Stomach (tissue), 9 donors: ENCODE measurements around the gene IREB2. TPM values are rescaled to one million over a fixed set of nuclear protein-coding genes. Genes with fewer than 3 reads are reported as not detected.
A peak's percentile ranks its signal among the peaks of the same experiment; 100 is the strongest.

Experiments
- DNase-seq, 2 donors: peaks; one replicate each; pipeline versions ENCODE4 v3.0.0 to v3.0.0-alpha.2; 2013 to 2019
- H3K27ac ChIP-seq, 5 donors: fragments of 200-600 bp in 4 of 5; sonication (generic) in 4 of 5; one replicate each; pipeline ENCODE4 v1.5.1; 2013 to 2019; ENCODE audit warnings: mild to moderate bottlenecking in 1 of 5, moderate library complexity in 1 of 5
- H3K27me3 ChIP-seq, 3 donors: fragments of 200-600 bp; sonication (generic); one replicate each; pipeline ENCODE4 v1.5.1; 2017 to 2019; ENCODE audit warnings: mixed run types in 1 of 3
- H3K36me3 ChIP-seq, 4 donors: fragments of 200-600 bp; sonication (generic); 1 replicate in 3 of 4; 2 replicates in 1 of 4; pipeline ENCODE4 v1.5.1; 2016 to 2019
- H3K4me1 ChIP-seq, 4 donors: fragments of 200-600 bp; sonication (generic); one replicate each; pipeline ENCODE4 v1.5.1; 2016 to 2019
- H3K4me3 ChIP-seq, 4 donors: fragments of 200-600 bp; sonication (generic) in 3 of 4; one replicate each; pipeline ENCODE4 v1.5.1; 2016 to 2019; ENCODE audit warnings: mild to moderate bottlenecking in 1 of 4
- H3K9me3 ChIP-seq, 4 donors: fragments of 200-600 bp; sonication (generic); one replicate each; pipeline ENCODE4 v1.5.1; 2016 to 2019
- EP300 ChIP-seq: sonication (generic); formaldehyde crosslinking; IDR thresholded peaks from one replicate; pipeline ENCODE4 v1.6.1; 2017; ENCODE audit warnings: antibody characterized with exemption
- POLR2A ChIP-seq, 4 donors: fragments of 450-650 bp; IDR thresholded peaks; one replicate each; pipeline ENCODE4 v1.6.1; 2016; ENCODE audit warnings: antibody characterized with exemption in 4 of 4, control low read depth in 2 of 4, mild to moderate bottlenecking in 1 of 4, moderate library complexity in 1 of 4
- POLR2AphosphoS5 ChIP-seq, 3 donors: sonication (generic); formaldehyde crosslinking; IDR thresholded peaks; one replicate each; pipeline ENCODE4 v1.6.1; 2016; ENCODE audit warnings: antibody characterized with exemption in 3 of 3
- WGBS, 5 donors: extraction: QIAGEN DNeasy Blood & Tissue Kit in 3 of 5; methylation state at CpG; one replicate each; pipeline versions ENCODE4 v1.1.5 to v1.1.7; 2013 to 2018; 5-methylcytosine and 5-hydroxymethylcytosine counted together
- intact Hi-C: fragments of 100-400 bp; cut with DNase I; formaldehyde crosslinking; loops from one replicate; pipeline ENCODE4 v1.15.1; 2023; ENCODE audit warnings: low total_unique reads
- polyA plus RNA-seq, 3 donors: library from polyadenylated mRNA; stranded (reverse); fragments of 200-250 nt; gene quantifications; one replicate each; pipeline ENCODE4 v1.2.3, GENCODE V29; 2013
- total RNA-seq, 5 donors: library from RNA; depleted of rRNA; stranded (reverse); fragments of >200 nt; gene quantifications; one replicate each; pipeline versions ENCODE4 v1.1.0 to v1.2.3, GENCODE V29; 2014 to 2016
- TF ChIP-seq, protein P1 (sequence below), 7 experiments: fragments of 450-650 bp in 4 of 7; fragments of 200-600 bp in 3 of 7; sonication (generic) in 3 of 7; IDR thresholded peaks; one replicate each; pipeline ENCODE4 v1.5.1; 2016 to 2019; ENCODE audit warnings: antibody characterized with exemption in 7 of 7, control low read depth in 2 of 7, mild to moderate bottlenecking in 1 of 7
- donor health status: healthy with polysubstance abuse.
- donor health status: Bipolar disorder and iron deficiency.
- donor health status: healthy.

IREB2 gene
- total and polyA plus RNA-seq, 8 donors: 7.0 to 248 (median 67.5) TPM

GRCh38 chr15:78396186-78396814 lies 41.7 kb upstream of the IREB2 start:
- H3K36me3 ChIP-seq: no peaks in the 10 kb centered on the region
- H3K4me3 ChIP-seq: no peak overlapping the region
- H3K27me3 ChIP-seq: no peaks in the 10 kb centered on the region
- intact Hi-C loops: no loop called here
- H3K9me3 ChIP-seq: no peaks in the 10 kb centered on the region
- no peak for DNase-seq
- TF ChIP-seq, protein P1, sequence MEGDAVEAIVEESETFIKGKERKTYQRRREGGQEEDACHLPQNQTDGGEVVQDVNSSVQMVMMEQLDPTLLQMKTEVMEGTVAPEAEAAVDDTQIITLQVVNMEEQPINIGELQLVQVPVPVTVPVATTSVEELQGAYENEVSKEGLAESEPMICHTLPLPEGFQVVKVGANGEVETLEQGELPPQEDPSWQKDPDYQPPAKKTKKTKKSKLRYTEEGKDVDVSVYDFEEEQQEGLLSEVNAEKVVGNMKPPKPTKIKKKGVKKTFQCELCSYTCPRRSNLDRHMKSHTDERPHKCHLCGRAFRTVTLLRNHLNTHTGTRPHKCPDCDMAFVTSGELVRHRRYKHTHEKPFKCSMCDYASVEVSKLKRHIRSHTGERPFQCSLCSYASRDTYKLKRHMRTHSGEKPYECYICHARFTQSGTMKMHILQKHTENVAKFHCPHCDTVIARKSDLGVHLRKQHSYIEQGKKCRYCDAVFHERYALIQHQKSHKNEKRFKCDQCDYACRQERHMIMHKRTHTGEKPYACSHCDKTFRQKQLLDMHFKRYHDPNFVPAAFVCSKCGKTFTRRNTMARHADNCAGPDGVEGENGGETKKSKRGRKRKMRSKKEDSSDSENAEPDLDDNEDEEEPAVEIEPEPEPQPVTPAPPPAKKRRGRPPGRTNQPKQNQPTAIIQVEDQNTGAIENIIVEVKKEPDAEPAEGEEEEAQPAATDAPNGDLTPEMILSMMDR (IDR thresholded peaks at IDR 0.05): no peak
- TF ChIP-seq EP300: no peak
- TF ChIP-seq POLR2A (IDR thresholded peaks at IDR 0.05): no peak
- no peak for TF ChIP-seq POLR2AphosphoS5 (IDR thresholded peaks at IDR 0.05)
- peaks cover 5 to 16% (median 11%) of the 10 kb centered on the region in 4 donors for H3K4me1 ChIP-seq
- WGBS, 5 donors: 83 to 100% (median 96%) methylated on average over 7 to 9 of the region's 9 CpGs
- no peak overlapping the region for H3K27ac ChIP-seq

DNA sequence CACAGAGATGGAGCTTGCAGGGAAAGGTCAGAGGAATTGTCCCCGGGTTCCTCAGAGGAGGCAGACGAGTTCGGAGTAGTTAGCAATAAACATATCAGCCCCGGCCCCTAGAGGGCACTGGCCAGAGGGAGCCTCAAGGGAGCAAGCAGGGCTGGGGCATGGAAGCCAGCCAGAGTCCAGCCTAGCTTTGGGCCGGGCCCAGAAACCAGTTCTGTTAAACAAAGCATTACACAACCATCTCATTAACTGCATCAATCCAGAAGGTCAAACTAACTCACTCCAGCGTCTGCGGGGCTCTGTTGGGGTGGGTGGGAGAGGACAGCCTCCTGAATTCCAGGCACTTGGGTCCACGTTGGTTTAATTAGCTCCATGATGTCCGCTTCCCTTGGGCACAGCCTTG lies 41.0 kb upstream of the IREB2 start:
- Histone ChIP-seq H3K36me3 (no peaks in the 10 kb centered on the region), H3K9me3 (no peaks in the 10 kb centered on the region), H3K27me3 (peaks cover 0 to 5% (median 0%) of the 10 kb centered on the region in 3 donors), H3K4me3 (no peak overlapping the region), H3K27ac (no peak overlapping the region), H3K4me1 (peaks cover 5 to 16% (median 11%) of the 10 kb centered on the region in 4 donors)
- TF ChIP-seq POLR2A (IDR thresholded peaks at IDR 0.05) (no peak), POLR2AphosphoS5 (IDR thresholded peaks at IDR 0.05) (peak in 1 of 3 donors; percentile 62), EP300 (no peak)
- TF ChIP-seq, protein P1 (IDR thresholded peaks at IDR 0.05): peak in 4 of 7 experiments; percentile 23 to 48 (median 39)
- DNase-seq: peak; percentile 48 to 94
- intact Hi-C loops: no loop called here
- WGBS, 5 donors: 23 to 38% (median 32%) methylated on average over 7 to 9 of the region's 9 CpGs

GRCh38 chr15:78397382-78397781 lies 40.6 kb upstream of the IREB2 start:
- no peak overlapping the region for H3K27ac ChIP-seq
- H3K27me3 ChIP-seq: peaks cover 0 to 6% (median 0%) of the 10 kb centered on the region in 3 donors
- no peak for DNase-seq
- TF ChIP-seq POLR2A (IDR thresholded peaks at IDR 0.05) (no peak), POLR2AphosphoS5 (IDR thresholded peaks at IDR 0.05) (no peak), EP300 (no peak)
- TF ChIP-seq, protein P1 (IDR thresholded peaks at IDR 0.05): no peak
- WGBS, 5 donors: 92 to 96% (median 94%) methylated on average over 2 of the region's 2 CpGs
- no peaks in the 10 kb centered on the region for H3K36me3 ChIP-seq
- intact Hi-C loops: no loop called here
- H3K9me3 ChIP-seq: no peaks in the 10 kb centered on the region
- no peak overlapping the region for H3K4me3 ChIP-seq
- peaks cover 5 to 16% (median 11%) of the 10 kb centered on the region in 4 donors for H3K4me1 ChIP-seq

DNA sequence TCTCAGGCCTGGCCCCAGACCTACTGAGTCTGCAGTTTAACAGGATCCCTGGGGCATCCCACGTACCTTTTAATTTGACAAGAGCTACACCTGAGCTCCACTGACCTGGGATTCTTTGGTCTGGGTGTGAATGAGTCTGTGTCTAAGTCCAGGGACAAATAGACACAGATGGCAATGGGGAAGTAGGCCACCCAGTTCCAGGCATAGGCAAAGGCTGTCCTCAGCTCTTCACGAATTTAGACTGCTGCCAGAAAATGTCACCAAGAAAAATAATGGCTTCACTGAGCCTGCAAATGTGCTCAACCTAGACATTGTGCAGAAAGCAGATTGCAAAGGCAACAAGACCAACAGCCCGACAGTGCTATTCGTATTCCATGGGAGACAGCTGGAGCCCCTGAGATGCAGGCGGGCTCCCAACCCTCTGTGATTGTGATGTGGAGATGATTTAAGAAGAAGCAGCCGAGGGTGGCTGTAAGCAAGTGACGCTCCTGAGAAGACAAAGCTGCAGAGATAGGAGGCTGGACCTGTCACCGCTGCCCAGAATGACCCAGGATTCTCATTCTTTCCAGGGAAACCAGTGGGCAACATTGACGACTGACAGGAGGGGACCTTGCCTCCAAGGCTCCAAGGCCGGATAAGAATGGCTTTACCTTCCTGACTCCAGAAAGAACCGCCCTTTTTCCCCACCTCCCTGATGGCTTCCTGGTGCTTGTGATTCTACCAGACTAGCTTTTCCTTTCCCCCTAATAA lies 39.8 kb upstream of the IREB2 start:
- H3K9me3 ChIP-seq: no peaks in the 10 kb centered on the region
- H3K4me1 ChIP-seq: peaks cover 5 to 16% (median 11%) of the 10 kb centered on the region in 4 donors
- intact Hi-C loops: no loop called here
- H3K27me3 ChIP-seq: peaks cover 0 to 14% (median 0%) of the 10 kb centered on the region in 3 donors
- no peak for TF ChIP-seq POLR2AphosphoS5 (IDR thresholded peaks at IDR 0.05)
- TF ChIP-seq POLR2A (IDR thresholded peaks at IDR 0.05): no peak
- TF ChIP-seq, protein P1 (IDR thresholded peaks at IDR 0.05): no peak
- TF ChIP-seq EP300: no peak
- DNase-seq: no peak
- WGBS, 5 donors: 74 to 88% (median 85%) methylated on average over 11 of the region's 11 CpGs
- H3K36me3 ChIP-seq: no peaks in the 10 kb centered on the region
- H3K4me3 ChIP-seq: no peak overlapping the region
- H3K27ac ChIP-seq: no peak overlapping the region
